ENCODE results near the gene DLAT.
A peak's percentile ranks its signal among the peaks of the same experiment; 100 is the strongest.
"Not testable (repeated sequence)": the region's sequence is repeated elsewhere in the genome, so short reads cannot be mapped to it uniquely, and the experiment has no call there.

DLAT gene

DNA sequence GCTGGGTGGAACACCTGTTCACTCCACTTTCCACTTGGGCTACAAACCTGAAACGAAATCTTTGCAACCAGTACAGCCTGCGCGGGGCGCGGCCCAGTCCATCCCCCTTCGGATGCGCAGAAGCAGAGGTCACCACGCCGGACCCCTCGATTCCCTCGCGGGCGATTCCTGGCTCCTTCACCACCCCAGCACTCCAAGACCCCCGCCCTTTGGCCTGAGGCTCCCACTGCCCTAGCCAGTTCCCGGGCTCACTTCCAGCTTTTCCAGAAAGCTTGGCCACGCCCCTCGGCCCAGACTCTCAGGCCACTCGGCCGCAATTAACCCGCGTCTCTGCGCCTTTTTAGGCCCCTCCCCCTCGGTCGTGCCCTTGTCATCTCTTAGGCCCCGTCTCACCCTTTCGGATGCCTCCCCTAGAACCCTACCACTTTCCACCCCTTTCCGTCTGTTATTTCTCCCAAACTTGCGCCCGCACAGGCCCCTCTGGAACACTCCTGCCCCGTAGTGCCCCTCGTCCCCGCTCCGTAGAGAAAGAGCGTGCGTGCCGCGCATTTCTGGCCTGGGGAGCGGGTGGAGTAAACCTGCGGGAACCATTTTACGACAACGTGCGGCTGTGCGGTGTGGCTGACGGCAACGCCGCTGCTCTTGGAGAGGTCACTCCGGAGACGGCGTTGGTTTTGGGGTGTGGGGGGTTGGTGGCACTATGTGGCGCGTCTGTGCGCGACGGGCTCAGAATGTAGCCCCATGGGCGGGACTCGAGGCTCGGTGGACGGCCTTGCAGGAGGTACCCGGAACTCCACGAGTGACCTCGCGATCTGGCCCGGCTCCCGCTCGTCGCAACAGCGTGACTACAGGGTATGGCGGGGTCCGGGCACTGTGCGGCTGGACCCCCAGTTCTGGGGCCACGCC, at the start of gene DLAT:
Gene DLAT, plus strand, starts transcription at position 636 of the 906 bp plus-strand sequence. Its CDS starts 65 bp downstream, at position 701.
- peak; percentile 82 to 87 for DNase-seq

DNA sequence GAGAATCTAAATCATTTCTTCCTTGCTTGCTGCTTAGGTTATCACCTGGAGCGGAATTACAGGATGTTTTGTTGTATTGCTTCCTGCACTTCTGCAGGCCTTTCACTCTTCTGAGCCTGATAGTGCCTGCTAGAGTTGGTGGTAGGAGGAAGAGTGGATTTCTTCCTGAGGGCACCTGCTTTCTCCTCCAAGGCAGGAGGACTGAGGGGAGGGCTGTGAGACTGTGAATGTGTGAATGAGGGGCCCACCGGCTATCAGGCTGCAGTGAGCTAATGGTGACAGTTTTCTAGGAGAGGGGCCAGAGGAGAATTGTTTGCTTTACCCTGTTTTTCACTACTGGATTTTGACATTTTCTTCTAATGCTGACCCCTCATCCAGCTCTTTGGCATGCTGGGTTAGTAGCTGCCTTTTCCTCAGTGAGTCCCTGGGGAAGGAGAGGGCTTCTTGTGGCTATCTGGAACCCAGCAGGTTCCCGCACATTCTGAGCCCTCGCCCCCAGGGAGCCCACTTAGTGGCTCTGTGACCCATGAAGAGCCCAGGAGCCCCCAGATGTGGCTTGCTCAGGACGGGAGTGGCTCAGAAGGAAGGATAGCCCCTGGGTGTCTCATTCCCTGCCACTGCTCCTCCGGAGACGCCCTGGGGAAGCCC, 49.0 kb upstream of the DLAT start:
- no peak for DNase-seq

DNA sequence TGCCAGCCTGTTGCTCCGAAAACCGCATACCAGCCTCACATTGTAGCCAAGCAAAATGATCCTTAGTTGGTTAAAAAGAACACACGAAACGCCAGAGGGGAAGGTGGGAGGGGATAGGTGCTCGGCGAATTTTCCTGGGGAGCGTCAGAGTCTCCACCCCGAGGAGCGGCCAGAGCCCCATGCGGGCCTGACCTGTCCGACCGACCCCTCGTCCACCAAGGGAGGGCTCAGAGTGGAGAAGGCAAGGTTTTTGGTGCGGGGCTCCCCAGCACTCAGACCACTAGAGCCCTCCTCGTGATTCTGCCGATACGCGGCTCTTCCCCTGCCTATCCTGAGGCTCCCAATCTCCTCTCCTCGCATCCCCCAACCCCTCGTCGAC, 48.5 kb upstream of the DLAT start:
- DNase-seq: no peak

DNA sequence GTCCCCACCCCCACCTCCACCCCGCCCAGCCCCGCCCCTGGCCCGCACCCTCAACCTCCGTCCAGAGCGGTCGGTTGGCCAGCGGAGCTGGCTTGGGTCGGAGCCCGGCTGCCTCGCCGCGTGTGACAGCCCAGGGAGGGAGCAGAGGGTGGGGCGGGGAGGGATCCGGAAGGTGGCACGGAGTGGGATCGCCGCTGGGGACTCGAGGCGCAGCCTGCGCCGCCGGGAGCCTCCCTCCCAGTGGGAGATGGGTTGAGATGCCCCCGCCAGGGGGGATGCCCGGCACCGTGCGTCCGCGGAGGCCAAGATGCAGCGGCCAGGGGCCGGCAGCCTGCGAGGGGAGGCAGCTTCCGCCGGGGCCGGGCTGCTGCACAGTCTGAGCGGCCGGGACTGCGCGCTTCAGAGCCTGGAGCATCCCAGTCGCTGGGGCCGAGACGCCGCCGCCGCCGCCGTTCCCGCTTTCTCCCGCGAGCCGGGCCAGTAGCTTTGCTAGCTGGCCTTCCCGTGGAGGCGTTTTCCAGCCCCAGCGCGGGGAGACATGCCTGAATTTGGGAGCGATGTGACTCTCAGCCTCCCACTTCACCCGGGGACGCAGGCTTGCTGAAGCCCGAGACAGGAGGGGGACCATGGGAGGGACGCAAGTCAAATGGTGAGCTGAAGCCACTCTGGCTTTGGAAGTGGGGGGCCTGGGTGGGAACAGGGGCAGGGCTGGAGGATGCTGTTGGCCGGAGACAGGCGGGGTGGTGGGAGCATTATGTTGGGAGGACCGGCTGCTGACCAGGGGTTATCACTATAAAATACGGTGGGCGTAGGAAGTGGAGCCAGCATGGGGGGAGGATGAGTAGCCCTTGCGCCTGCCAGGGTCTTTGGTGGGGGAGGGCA, 47.8 kb upstream of the DLAT start:
- peak in 1 of 2 donors; percentile 4 for DNase-seq

DNA sequence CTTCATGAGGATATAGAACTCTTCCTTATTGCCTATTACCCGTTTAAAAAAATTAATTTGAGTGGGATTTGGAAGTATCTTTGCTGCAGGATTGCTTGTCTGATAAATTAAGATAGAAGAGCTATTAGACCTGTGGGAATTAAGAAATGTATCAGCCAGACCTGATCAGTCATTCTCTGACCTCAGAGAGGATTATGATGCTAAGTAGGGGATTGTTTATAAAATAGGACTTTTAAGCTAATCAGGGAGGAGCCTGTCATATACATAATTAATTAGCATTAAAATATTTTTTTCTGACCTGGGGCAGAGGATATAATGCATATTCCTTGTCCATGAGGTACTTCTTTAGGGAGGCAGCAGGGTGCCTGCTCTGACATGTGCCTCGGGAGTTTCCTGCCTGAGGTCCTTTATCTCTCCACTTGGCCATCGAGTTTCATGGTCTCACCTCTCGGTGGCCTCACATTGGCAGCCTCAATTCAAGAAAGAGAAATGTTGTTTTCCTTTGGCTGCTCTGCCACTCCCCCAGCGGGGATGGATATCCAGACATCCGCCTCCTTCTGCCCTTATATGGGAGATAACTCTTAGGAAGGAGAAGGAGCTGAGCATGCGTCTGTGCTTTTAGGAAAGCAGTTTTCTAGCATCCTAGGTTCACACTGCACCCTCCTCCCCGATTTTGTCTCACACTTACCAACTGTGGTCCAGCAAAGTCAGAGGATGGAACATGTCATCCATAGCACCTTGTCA, 47.0 kb upstream of the DLAT start:
- DNase-seq: no peak

DNA sequence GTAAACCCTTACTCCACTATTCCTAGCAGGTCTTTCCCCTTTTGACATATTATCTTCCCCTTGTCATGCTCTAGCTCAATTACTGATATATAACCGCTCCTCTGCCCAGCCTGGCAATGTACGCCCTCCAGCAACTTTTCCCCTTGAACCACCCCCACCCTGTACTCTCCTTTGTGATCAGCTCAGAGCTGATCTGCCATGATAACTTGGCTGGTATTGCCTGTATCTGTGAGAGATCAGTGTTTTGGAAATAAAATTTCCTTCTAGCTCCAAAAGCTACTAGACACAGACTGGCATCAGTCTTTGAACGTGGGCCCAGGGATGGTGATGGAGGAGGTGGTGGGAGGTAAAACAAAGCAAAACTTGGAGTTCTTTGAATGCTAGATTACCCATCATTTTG, 45.1 kb upstream of the DLAT start:
- DNase-seq: no peak

DNA sequence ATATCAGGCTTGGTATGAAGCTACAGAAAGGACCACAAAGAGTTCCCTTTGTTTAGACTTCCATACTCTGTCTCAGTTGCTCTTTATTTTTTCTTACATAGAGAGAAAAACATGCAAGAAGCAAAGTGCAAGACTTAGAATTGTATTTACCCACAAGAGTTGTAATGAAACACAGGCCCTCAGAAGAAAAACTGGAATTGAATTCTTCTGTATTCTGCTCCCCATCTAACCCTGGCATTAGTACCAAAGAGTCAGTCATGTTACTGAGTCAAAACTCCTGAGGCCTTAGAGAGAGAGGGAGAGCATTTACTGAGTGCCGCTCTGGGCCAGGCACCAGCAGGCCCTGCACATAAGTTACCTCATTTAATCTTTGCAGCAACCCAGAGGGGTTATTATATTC, 43.9 kb upstream of the DLAT start:
- DNase-seq: no peak

DNA sequence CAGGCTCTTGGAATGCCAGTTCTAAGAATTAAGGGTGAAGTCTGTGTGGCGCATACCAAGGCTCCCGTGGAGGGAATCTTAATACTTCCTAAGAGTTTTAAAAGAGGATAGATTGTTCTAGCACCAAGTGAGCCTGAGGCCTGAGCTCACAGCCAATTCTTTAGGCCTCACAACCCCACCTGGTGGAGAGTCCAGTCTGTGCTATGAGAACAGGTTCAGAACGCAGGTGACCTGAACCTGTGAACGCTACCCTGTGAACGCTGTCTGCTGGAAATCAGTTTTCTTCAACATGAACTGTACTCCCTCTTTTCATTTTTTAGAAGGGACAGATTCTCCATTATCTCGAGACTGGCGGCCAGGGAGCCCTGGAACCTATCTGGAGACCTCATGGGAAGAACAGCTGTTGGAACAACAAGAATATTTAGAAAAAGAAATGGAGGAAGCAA, 43.2 kb upstream of the DLAT start:
- peak; percentile 38 to 63 for DNase-seq

DNA sequence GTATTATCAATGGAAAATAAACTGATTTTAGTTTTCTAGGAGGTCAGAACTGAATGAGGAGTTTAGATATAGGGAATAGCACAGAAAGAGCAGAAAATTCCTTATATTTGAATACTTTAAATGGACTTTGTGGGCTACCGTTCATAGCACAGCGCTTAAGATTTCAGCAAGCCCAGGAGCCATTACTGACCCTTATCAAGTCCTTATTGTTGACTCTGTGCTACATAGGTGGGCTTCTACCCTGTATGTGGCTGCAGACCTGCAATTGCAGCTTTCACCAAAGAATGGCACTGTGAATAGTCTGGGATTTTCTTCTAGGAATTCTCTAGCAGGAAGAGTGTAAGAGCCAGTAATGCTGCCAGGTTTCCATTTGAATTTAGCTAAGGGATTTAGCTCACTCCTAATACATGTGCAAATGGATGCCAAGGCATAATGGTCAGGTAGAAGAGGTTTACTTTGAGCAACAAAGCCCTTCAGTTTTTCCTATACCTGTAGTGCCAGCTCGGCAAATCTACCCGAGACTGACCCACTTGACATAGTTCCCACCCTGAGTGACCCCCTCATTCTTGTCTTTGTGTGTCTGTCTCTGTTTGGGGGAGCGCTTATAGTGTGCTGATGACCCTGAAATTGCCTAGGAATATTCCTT, 42.5 kb upstream of the DLAT start:
- no peak for DNase-seq

DNA sequence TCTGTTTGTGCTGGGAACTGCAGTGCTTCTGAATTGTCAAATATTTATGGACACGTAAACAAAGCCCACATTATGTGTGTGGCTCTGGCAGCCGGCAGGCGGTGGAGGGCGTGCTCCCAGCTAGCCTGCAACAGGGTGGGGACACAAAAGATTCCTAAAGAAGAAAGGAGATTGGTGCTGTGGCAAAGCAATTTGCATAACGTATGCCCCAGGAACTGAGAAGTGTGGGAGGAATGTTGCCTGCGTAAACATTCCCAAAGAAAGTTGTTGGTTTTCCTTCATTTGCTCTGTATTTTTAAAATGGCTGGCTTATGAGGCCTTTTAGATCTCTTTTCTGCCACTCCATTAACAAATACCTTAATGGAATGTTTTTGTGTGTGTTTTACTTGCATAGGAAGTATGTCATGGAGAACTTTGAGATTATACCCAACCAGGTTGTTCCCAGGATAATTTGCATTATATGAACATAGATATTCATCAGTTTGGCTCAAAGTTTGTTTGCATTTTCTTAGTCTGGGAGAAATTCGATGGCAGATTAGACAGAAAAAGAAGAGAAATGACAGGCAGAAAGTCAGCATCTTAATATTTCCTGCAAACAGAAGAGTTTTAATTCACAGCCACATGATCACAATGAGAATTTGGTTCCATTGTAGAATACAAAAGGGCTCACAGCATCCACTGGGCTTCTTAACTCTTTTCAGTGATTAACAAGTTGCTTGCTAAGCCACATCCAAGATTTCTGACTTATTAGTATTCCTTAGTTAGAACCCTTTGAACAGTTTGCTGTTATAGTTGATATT, 41.8 kb upstream of the DLAT start:
- DNase-seq: no peak

DNA sequence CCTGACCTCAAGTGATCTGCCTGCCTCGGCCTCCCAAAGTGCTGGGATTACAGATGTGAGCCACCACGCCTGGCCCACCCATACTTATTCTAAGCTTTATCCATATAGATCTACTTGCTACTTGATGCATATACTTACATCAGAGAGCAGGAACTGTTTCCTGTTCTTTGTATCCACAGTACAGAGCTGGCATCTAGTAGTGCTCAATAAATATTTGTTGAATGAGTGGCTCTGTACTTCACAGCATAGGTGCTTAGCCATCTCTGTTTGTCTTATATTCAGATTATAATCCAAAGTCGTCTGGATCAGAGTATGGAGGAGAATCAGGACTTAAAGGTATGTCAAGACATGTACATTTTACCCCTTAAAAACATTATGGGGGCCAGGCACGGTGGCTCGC, 38.6 kb upstream of the DLAT start:
- no peak for DNase-seq

DNA sequence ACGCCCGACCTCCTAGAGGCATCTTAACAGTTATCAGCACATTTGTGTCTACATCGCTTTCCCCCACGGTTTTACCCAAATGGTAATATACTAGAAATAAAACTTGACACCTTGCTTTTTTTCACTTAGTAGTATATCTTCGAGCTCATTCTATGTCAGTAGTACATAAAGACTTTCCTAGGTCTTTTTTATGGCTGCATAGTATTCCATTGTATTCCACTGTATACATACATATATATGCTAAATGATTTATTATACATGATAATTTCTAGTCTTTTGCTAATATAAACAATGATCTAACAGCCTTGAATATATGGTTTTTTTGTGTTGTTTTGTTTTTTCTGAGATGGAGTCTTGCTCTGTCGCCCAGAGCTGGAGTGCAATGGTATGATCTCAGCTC, 34.8 kb upstream of the DLAT start:
- DNase-seq: no peak

DNA sequence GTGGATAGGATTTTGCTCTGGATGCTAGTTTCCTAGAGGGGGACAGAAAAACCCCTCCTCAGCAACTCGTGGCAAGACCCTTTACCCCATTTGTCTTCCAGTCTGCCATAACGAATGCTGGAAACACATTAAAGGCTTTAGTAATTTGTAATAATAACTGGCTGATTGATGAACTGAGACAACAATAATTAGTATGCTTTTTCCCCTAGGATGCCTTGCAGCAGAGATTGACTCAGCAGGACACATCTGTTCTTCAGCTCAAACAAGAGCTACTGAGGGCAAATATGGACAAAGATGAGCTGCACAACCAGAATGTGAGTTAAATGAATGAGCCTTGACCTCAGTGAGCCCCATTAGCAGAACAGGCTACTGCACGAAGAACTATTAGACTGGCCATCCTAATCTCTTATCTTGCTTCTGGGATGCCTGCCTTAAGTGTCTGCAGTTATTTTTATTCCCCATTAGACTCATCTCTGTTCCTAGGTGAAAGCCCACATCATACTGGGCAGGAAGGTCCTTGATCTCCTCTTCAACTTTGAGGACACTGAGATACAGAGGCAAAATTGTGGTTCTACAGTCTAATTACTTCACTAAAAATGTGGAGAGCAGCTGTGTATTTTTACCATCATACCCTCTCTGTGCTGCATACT, 32.9 kb upstream of the DLAT start:
- DNase-seq: no peak

DNA sequence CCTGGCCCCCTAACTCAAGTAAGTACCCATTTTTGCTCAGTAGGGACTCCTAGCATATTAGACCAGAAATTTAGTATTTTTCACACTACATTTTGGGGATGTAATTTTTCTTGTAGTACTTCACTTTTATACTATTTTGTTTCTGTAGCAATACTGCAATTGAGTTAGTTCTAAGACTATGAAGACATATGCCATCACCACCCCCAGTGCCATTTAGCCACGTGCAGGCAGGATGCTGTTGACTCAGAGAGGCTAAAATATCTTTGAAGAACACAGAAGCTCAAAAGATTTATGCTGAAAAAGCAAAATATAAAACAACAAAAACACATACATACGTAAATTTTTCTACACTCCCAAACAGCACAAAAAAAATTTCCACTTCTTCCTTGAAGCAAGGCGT, 29.1 kb upstream of the DLAT start:
- DNase-seq: no peak

DNA sequence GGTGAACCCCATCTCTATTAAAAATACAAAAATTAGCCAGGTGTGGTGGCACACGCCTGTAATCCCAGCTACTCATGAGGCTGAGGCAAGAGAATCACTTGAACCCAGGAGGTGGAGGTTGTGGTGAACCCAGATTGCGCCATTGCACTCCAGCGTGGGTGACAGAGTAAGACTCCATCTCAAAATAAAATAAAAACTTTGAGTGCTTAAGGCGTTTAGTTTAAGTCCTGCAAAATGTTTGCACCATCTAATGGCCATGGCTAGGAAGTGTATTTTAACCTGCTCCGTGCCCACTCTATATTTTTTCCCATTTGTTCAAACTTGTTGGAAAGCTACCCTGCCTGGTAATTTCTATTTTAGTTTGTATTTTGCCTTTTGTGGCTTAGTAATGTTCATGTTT, 28.5 kb upstream of the DLAT start:
- not testable (repeated sequence) for DNase-seq

DNA sequence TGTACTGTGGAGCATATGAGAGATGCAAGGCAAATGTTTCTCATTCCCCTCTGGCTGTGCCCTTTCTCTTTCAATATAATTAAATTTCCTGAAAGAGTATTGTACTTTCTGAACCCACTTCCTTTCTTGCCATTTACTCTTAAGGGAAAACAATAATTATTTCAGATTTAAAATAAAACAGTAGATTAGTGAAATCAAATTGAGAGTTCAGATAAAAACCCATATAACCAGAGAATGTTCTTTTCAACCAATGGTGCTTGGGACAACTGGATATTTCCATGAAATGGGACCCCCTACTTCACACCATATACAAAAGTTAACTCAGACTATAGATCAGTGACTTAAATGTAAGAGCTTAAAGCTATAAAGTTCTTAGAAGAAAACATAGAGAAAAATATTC, 26.1 kb upstream of the DLAT start:
- no peak for DNase-seq

DNA sequence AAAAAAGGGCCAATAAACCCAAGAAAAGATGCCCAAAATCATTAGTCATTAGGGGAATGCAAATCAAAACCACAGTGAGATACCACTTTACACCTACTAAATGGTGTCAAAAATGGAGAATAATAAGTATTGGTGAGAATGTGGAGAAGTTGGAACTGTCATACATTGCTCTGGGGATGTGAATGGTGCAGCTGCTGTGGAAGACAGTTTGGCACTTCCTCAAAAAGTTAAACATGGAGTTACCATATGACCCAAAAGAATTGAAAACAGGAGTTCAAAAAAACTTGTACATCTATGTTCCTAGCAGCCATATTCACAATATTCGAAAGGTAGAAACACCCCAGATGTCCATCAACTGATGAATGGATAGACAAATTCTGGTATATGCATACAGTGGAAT, 24.5 kb upstream of the DLAT start:
- DNase-seq: no peak

DNA sequence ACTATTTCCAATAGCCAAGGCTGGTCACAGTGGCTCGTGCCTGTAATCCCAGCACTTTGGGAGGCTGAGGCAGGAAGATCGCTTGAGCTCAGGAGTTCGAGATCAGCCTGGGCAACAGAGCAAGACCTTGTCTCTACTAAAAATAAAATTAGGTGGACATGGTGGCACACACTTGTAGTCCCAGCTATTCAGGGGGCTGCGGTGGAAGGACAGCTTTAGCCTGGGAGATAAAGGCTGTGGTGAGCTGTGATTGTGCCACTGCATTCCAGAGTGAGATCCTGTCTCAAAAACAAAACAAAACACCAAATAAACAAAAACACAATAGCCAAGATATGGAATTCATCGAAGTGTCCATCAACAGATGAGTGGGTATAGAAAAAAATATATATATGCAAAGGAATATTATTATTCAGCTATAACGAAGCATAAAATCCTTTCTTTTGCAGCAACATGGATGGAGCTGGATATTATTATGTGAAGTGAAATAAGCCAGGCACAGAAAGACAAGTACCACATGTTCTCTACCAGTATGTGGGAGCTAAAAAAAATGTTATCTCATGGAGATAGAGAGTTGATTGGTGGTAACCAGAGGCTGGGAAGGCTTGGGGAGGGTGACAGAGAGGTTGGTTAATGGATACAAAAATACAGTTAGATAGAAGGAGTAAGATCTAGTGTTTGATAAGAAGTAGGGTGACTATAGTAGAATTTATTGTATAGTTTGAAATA, 22.6 kb upstream of the DLAT start:
- no peak for DNase-seq

DNA sequence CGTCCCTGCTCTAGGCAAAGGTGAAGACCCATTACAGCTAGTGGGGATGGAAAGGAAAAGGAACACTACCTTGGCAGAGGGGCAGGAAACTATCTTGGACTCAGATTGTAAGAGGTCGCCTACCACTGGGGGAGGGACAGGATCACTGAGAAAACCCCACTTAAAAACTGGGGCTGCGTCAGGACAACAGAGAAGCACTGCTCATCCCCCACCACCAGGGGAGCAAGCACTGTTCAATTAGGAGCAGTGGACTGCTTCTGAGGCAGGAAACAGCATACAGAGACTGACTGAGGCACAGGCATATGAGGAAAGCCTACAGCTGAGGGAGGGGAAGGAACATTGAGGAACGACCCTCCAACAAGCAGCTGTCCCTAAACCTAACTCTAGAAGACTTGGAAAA, 20.8 kb upstream of the DLAT start:
- DNase-seq: peak; percentile 4 to 24
